ENCODE measurements around the gene EPAS1. TPM values are rescaled to one million over a fixed set of nuclear protein-coding genes. Genes with fewer than 3 reads are reported as not detected.

The EPAS1 gene
- total RNA-seq, 1 experiment from 2014 or later = 77.3 TPM

DNA sequence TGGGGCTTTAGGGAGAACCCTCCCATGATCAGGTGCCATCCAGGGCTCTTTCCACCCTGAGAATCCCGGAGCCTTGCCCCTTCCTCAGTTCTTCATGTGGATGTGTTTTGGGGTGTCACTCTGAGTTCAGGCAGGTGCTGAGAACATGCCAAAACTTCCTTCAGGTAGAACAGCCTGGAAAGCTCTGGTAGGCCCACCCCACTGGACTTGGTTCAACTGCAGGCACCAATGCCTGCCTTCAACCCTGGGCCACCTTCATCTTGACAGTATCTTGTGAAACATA, 85.8 kb downstream of the EPAS1 start:
- Mint-ChIP-seq H3K9me3 (ENCODE audit: unreplicated experiment) (no peaks in the 10 kb centered on the region), H3K27me3 (ENCODE audit: insufficient read depth, unreplicated experiment) (no peaks in the 10 kb centered on the region), H3K4me3 (ENCODE audit: unreplicated experiment) (no peak overlapping the region), H3K36me3 (ENCODE audit: insufficient read depth, unreplicated experiment) (peaks cover 27% of the 10 kb centered on the region), H3K4me1 (ENCODE audit: low read depth, unreplicated experiment) (no peaks in the 10 kb centered on the region), H3K27ac (ENCODE audit: unreplicated experiment) (no peak overlapping the region)
- intact Hi-C loops (cut with micrococcal nuclease; ENCODE audit: unreplicated experiment) = no loop called here
- no peak for TF ChIP-seq CTCF (IDR thresholded peaks at IDR 0.05; ENCODE audit: insufficient read depth in 1 of 2, low read depth in 1 of 2, low read length in 1 of 2, severe bottlenecking in 1 of 2, unreplicated experiment in 1 of 2)
- no peak for DNase-seq
- Histone ChIP-seq H3K4me1 (no peaks in the 10 kb centered on the region), H3K36me3 (ENCODE audit: control insufficient read depth, insufficient read depth, low read length) (no peaks in the 10 kb centered on the region; the same call in 1 of the 2 replicates), H3K9me3 (no peaks in the 10 kb centered on the region), H3K27me3 (replicated peaks; ENCODE audit: control insufficient read depth, insufficient read depth, low read length) (no peaks in the 10 kb centered on the region), H3K4me3 (ENCODE audit: low read depth, low read length) (no peak overlapping the region)
- POLR2A ChIA-PET = no interaction called here
- BruUV-seq (replicated peaks) = no TSS peak
- CTCF ChIA-PET = no interaction called here

- TF ChIP-seq CTCF (IDR thresholded peaks at IDR 0.05; ENCODE audit: insufficient read depth in 1 of 2, low read depth in 1 of 2, low read length in 1 of 2, severe bottlenecking in 1 of 2, unreplicated experiment in 1 of 2) = no peak
- POLR2A ChIA-PET = no interaction called here
Observed at GRCh38 chr2:46383784-46384456, 86.7 kb downstream of the EPAS1 start.

DNA sequence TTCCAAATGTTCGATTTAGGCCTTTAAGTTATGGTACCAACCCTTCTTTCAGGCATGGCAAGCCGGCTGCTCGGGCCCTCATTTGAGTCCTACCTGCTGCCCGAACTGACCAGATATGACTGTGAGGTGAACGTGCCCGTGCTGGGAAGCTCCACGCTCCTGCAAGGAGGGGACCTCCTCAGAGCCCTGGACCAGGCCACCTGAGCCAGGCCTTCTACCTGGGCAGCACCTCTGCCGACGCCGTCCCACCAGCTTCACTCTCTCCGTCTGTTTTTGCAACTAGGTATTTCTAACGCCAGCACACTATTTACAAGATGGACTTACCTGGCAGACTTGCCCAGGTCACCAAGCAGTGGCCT, 87.2 kb downstream of the EPAS1 start:
- Mint-ChIP-seq H3K27me3 (ENCODE audit: insufficient read depth, unreplicated experiment) (no peaks in the 10 kb centered on the region), H3K4me3 (ENCODE audit: unreplicated experiment) (no peak overlapping the region), H3K9me3 (ENCODE audit: unreplicated experiment) (no peaks in the 10 kb centered on the region), H3K4me1 (ENCODE audit: low read depth, unreplicated experiment) (peaks cover 5% of the 10 kb centered on the region), H3K36me3 (ENCODE audit: insufficient read depth, unreplicated experiment) (peaks cover 24% of the 10 kb centered on the region), H3K27ac (ENCODE audit: unreplicated experiment) (no peak overlapping the region)
- ChIA-PET POLR2A (no interaction called here), CTCF (no interaction called here)
- H3K36me3 ChIP-seq (ENCODE audit: control insufficient read depth, insufficient read depth, low read length) = no peaks in the 10 kb centered on the region; the same call in 1 of the 2 replicates
- no peak for TF ChIP-seq CTCF (IDR thresholded peaks at IDR 0.05; ENCODE audit: insufficient read depth in 1 of 2, low read depth in 1 of 2, low read length in 1 of 2, severe bottlenecking in 1 of 2, unreplicated experiment in 1 of 2)
- H3K27me3 ChIP-seq (replicated peaks; ENCODE audit: control insufficient read depth, insufficient read depth, low read length) = no peaks in the 10 kb centered on the region
- no peaks in the 10 kb centered on the region for H3K4me1 ChIP-seq
- no peak overlapping the region for H3K4me3 ChIP-seq (ENCODE audit: low read depth, low read length)
- intact Hi-C loops (cut with micrococcal nuclease; ENCODE audit: unreplicated experiment) = no loop called here
- no peak for DNase-seq
- H3K9me3 ChIP-seq = no peaks in the 10 kb centered on the region
- no TSS peak for BruUV-seq (replicated peaks)

More at GRCh38 chr2:46383784-46384456, 86.7 kb downstream of the EPAS1 start:
- no TSS peak for BruUV-seq (replicated peaks)
- DNase-seq = no peak
- intact Hi-C loops (cut with micrococcal nuclease; ENCODE audit: unreplicated experiment) = no loop called here
- Mint-ChIP-seq H3K27ac (ENCODE audit: unreplicated experiment) (no peak overlapping the region), H3K4me1 (ENCODE audit: low read depth, unreplicated experiment) (no peaks in the 10 kb centered on the region), H3K36me3 (ENCODE audit: insufficient read depth, unreplicated experiment) (peaks cover 23% of the 10 kb centered on the region), H3K27me3 (ENCODE audit: insufficient read depth, unreplicated experiment) (no peaks in the 10 kb centered on the region), H3K9me3 (ENCODE audit: unreplicated experiment) (no peaks in the 10 kb centered on the region), H3K4me3 (ENCODE audit: unreplicated experiment) (no peak overlapping the region)
- no peaks in the 10 kb centered on the region for H3K9me3 ChIP-seq
- H3K4me1 ChIP-seq = no peaks in the 10 kb centered on the region
- CTCF ChIA-PET = no interaction called here
- no peak overlapping the region for H3K4me3 ChIP-seq (ENCODE audit: low read depth, low read length)
- H3K36me3 ChIP-seq (ENCODE audit: control insufficient read depth, insufficient read depth, low read length) = no peaks in the 10 kb centered on the region; the same call in 1 of the 2 replicates
- no peaks in the 10 kb centered on the region for H3K27me3 ChIP-seq (replicated peaks; ENCODE audit: control insufficient read depth, insufficient read depth, low read length)
